ENCODE data around the gene PRKAG2. TPM values are rescaled to one million over a fixed set of nuclear protein-coding genes. Genes with fewer than 3 reads are reported as not detected.

Gene PRKAG2
- total RNA-seq, 4 donors from 2014 or later = 7.5 to 14.3 (median 12.2) TPM

DNA sequence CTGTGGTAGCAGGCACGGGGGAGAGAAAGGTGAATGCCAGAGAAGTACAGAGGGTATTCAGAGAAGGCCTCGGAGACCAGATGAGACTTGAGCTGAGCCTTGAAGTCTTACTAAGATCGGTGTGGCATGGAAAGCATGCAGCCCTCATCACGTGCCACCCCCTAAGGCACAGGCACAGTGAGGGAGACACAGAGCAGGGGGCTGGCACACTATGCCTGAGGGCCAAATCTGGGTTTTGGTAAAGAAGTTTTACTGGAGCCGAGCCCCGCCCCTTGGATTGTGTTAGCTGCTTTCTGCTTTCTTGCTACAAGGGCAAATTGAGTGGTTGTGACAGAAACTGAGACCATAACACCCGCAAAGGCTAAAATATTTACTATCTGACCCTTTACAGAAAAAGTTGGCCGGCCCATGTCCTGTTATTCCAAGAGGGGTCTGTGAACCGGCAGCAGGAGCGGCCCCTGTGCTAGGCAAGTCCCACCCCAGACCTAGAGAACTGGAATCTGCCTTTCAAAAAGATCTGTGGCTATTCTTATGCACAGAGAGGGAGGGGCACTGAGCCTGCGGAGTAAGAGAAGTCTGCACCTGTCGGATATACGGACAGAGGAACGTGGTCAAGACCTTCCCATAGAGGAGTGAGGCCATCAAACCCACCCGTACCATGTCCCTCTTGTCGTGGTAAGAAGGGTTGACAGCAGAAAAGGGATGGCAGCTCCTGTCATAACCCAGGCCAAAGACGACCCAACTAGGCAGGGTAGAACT is 247.9 kb downstream of the PRKAG2 start:
- WGBS, 2 donors = 85 to 86% methylated on average over 17 of the region's 17 CpGs
- no peak overlapping the region for H3K4me3 ChIP-seq (ENCODE audit: low read depth, poor library complexity, severe bottlenecking)
- peak in 1 of 2 donors; percentile 56 for DNase-seq (ENCODE audit: low spot score in 2 of 2)
- TF ChIP-seq POLR2A (IDR thresholded peaks at IDR 0.05) = no peak
- TF ChIP-seq, protein P1, sequence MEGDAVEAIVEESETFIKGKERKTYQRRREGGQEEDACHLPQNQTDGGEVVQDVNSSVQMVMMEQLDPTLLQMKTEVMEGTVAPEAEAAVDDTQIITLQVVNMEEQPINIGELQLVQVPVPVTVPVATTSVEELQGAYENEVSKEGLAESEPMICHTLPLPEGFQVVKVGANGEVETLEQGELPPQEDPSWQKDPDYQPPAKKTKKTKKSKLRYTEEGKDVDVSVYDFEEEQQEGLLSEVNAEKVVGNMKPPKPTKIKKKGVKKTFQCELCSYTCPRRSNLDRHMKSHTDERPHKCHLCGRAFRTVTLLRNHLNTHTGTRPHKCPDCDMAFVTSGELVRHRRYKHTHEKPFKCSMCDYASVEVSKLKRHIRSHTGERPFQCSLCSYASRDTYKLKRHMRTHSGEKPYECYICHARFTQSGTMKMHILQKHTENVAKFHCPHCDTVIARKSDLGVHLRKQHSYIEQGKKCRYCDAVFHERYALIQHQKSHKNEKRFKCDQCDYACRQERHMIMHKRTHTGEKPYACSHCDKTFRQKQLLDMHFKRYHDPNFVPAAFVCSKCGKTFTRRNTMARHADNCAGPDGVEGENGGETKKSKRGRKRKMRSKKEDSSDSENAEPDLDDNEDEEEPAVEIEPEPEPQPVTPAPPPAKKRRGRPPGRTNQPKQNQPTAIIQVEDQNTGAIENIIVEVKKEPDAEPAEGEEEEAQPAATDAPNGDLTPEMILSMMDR (IDR thresholded peaks at IDR 0.05) = no peak
- intact Hi-C loops (cut with DNase I; ENCODE audit: low total_unique reads) = loop anchor here (10.0 kb wide), 1 partner anchor 126 kb away; no protein-coding TSS in a partner anchor

DNA sequence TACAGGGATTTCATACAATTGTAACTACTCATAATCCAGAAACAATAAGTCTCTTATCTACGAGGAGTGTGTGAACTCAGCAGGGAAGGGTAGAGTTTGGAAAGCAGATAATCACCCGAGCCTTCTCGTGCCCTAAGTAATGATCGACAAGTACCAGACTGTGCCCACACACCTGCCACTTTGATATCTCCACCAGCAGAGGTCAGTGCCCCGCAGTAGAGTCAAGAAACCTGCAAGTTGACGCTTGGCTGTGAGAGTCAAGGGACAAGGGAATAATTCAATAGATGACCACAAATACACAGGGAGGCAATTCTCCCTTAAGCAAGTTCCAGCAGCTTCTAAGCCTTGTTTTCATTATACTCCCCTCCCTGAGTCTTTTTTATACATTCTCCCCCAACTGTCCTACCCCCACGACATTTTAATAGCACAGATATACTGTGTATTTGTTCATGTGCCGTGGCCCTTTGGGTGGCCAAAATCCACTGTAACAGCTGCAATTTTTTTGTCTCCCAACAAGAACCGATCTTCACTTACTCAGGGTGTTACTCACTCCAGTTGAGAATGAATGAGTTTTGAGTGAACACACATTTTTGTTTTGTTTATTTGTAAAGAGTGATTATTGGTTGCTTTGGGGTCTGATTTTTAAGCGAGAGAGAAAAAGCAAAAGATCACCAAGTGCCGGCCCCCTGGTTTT is 250.3 kb downstream of the PRKAG2 start:
- TF ChIP-seq, protein P1 (IDR thresholded peaks at IDR 0.05) = no peak
- no peak for TF ChIP-seq POLR2A (IDR thresholded peaks at IDR 0.05)
- no peak overlapping the region for H3K4me3 ChIP-seq (ENCODE audit: low read depth, poor library complexity, severe bottlenecking)
- intact Hi-C loops (cut with DNase I; ENCODE audit: low total_unique reads) = loop anchor here (10.0 kb wide), 1 partner anchor 128 kb away; no protein-coding TSS in a partner anchor
- WGBS, 2 donors = 79 to 84% methylated on average over 11 of the region's 11 CpGs
- no peak for DNase-seq (ENCODE audit: low spot score in 2 of 2)

DNA sequence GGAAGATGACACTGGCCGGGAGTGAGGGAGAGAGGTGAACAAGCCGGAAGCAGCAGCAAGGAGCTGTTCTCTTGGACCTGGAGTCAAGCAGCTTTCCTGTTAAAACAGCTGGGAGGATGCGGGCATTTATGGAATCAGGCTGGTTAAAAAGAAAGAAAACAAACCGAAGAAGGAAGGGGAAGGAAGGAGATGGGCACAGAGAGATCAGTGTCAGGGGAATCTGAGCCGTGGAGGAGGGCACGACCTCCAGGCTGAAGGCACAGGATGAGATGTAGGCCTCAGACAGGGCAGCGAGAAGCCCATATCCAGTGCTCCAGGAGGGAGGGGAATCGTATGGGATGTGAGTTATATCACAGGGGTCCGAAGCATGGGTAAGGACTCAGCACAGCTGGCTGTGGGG is 251.3 kb downstream of the PRKAG2 start:
- intact Hi-C loops (cut with DNase I; ENCODE audit: low total_unique reads) = loop anchor here (10.0 kb wide), 1 partner anchor 129 kb away; no protein-coding TSS in a partner anchor
- no peak overlapping the region for H3K4me3 ChIP-seq (ENCODE audit: low read depth, poor library complexity, severe bottlenecking)
- TF ChIP-seq, protein P1 (IDR thresholded peaks at IDR 0.05) = no peak
- TF ChIP-seq POLR2A (IDR thresholded peaks at IDR 0.05) = no peak
- DNase-seq (ENCODE audit: low spot score in 2 of 2) = no peak
- 84 to 88% methylated on average over 9 of the region's 9 CpGs for WGBS, 2 donors

DNA sequence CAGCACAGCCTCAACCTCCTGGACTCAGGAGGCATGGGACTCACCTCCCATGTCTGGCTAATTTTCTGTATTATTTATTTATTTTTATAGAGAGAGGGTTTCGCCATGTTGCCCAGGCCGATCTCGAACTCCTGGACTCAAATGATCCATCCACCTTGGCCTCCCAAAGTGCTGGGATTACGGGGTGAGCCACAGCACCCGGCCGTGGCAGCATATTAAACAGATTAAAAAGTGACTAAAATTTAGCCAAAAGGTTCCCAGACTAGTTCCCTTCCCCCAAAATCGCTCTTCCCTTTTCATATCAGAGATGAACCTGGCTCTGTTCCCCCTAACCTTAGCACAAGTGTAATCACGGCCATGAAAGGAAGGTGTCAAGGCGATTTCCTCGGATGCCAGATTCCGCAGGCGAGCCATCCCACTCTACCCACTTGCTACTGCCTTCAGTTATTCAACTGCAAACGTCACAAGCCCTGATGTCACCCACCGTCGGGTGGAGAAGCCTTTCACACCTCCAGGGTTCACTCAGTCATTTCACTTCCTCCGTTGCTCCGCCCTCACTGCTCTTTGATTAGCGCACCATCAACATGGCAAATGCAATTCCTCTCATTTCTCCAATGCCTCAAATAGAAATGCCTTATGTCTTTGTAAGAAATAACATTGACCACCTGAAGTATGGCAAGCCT is 252.5 kb downstream of the PRKAG2 start:
- peak in 1 of 2 donors; percentile 70 for DNase-seq (ENCODE audit: low spot score in 2 of 2)
- TF ChIP-seq, protein P1 (IDR thresholded peaks at IDR 0.05) = no peak
- no peak for TF ChIP-seq POLR2A (IDR thresholded peaks at IDR 0.05)
- WGBS, 2 donors = 90 to 91% methylated on average over 18 of the region's 18 CpGs

DNA sequence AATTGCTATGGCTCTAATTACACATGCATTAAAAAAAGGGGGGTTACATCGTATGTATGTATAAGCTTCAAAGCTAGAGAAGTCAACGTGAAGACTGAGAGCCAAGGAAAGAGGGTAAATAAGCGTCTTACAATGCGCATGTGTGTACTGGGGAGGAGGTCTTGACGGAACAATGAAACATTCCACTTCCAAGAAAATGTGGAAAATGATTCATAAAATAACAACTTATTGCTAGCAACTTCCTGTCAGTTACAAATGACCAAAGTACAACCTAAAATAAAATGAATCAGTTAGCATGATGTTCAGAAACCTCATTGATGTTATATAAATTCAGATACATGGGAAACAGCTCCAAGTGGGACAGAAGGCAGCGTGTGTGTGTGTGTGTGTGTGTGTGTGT is 253.1 kb downstream of the PRKAG2 start:
- WGBS, 2 donors = 78 to 82% methylated on average over 6 of the region's 6 CpGs
- no peak for DNase-seq (ENCODE audit: low spot score in 2 of 2)
- TF ChIP-seq, protein P1 (IDR thresholded peaks at IDR 0.05) = no peak
- TF ChIP-seq POLR2A (IDR thresholded peaks at IDR 0.05) = no peak
- intact Hi-C loops (cut with DNase I; ENCODE audit: low total_unique reads) = loop anchor here (10.0 kb wide), 1 partner anchor 131 kb away; no protein-coding TSS in a partner anchor
- H3K4me3 ChIP-seq (ENCODE audit: low read depth, poor library complexity, severe bottlenecking) = no peak overlapping the region

More for the DNA sequence above, 252.5 kb downstream of the PRKAG2 start:
- intact Hi-C loops (cut with DNase I; ENCODE audit: low total_unique reads) = loop anchor here (10.0 kb wide), 1 partner anchor 130 kb away; no protein-coding TSS in a partner anchor
- no peak overlapping the region for H3K4me3 ChIP-seq (ENCODE audit: low read depth, poor library complexity, severe bottlenecking)

Measured in lower leg skin (tissue), 4 donors.